CD14-positive monocyte (primary cell): ENCODE measurements around the gene CNTN4. TPM values are rescaled to one million over a fixed set of nuclear protein-coding genes. Genes with fewer than 3 reads are reported as not detected.

Experiments used
- DNase-seq, 3 donors: peaks; one replicate each; pipeline ENCODE4 v3.0.0-alpha.2; 2011 to 2022
- H2AFZ ChIP-seq: 2 replicates; pipeline ENCODE4 v1.6.0; 2012; ENCODE audit warnings: mild to moderate bottlenecking, low read depth, low read length, inconsistent platforms; ENCODE audit not compliant: insufficient read depth, poor library complexity, severe bottlenecking
- H3K27ac ChIP-seq, 2 donors: 1 replicate in 1 of 2; 2 replicates in 1 of 2; pipeline ENCODE4 v1.5.1; 2012 to 2013; ENCODE audit warnings: low read length in 2 of 2, control low read depth in 1 of 2, inconsistent platforms in 1 of 2, low read depth in 1 of 2, mild to moderate bottlenecking in 1 of 2
- H3K27me3 ChIP-seq, 2 donors: one replicate each; pipeline versions ENCODE4 v1.6.0 to v1.6.1; 2011 to 2013; ENCODE audit warnings: low read length in 2 of 2; ENCODE audit not compliant: control insufficient read depth in 2 of 2, insufficient read depth in 2 of 2
- H3K36me3 ChIP-seq, 2 donors: replicated peaks in 1 of 2; 1 replicate in 1 of 2; 2 replicates in 1 of 2; pipeline versions ENCODE4 v1.5.1 to v1.6.1; 2012 to 2013; ENCODE audit warnings: low read length in 2 of 2, control low read depth in 1 of 2, inconsistent platforms in 1 of 2, mild to moderate bottlenecking in 1 of 2; ENCODE audit not compliant: insufficient read depth in 2 of 2, control insufficient read depth in 1 of 2
- H3K4me1 ChIP-seq, 2 donors: 1 replicate in 1 of 2; 2 replicates in 1 of 2; pipeline versions ENCODE4 v1.5.1 to v1.6.1; 2012 to 2013; ENCODE audit warnings: low read length in 2 of 2, control low read depth in 1 of 2, inconsistent platforms in 1 of 2, mild to moderate bottlenecking in 1 of 2, moderate library complexity in 1 of 2; ENCODE audit not compliant: insufficient read depth in 2 of 2, control insufficient read depth in 1 of 2
- H3K4me2 ChIP-seq: replicated peaks from 2 replicates; pipeline ENCODE3; 2012; ENCODE audit warnings: low read length, moderate library complexity, mild to moderate bottlenecking; ENCODE audit not compliant: poor library complexity, severe bottlenecking; ENCODE audit errors: extremely low read depth
- H3K4me3 ChIP-seq, 3 experiments: fragments of 200-600 bp in 1 of 3; sonication (generic) in 1 of 3; replicated peaks in 1 of 3; 1 replicate in 2 of 3; 2 replicates in 1 of 3; pipeline ENCODE4 v1.5.1; 2011 to 2013; ENCODE audit warnings: low read length in 3 of 3, mild to moderate bottlenecking in 3 of 3, control low read depth in 2 of 3, low read depth in 2 of 3, inconsistent platforms in 1 of 3, moderate library complexity in 1 of 3
- H3K79me2 ChIP-seq: 2 replicates; pipeline ENCODE4 v1.6.0; 2012; ENCODE audit warnings: mild to moderate bottlenecking, control low read depth, inconsistent platforms, low read length, moderate library complexity; ENCODE audit not compliant: insufficient read depth
- H3K9ac ChIP-seq: 2 replicates; pipeline ENCODE4 v1.6.0; 2017; ENCODE audit warnings: low read length, mild to moderate bottlenecking; ENCODE audit not compliant: insufficient read depth, poor library complexity, severe bottlenecking
- H3K9me3 ChIP-seq, 2 donors: replicated peaks in 1 of 2; 1 replicate in 1 of 2; 2 replicates in 1 of 2; pipeline versions ENCODE4 v1.5.1 to v1.6.1; 2012 to 2013; ENCODE audit warnings: low read length in 2 of 2, control low read depth in 1 of 2; ENCODE audit not compliant: control insufficient read depth in 1 of 2, insufficient read depth in 1 of 2
- H4K20me1 ChIP-seq: 2 replicates; pipeline ENCODE4 v1.6.0; 2012; ENCODE audit warnings: mild to moderate bottlenecking, low read length, control low read depth, moderate library complexity; ENCODE audit not compliant: insufficient read depth
- H3K27ac Mint-ChIP-seq, 7 donors: one replicate each; pipeline ENCODE4 v1.8.0; 2020; ENCODE audit warnings: mild to moderate bottlenecking in 7 of 7, mixed read lengths in 7 of 7, moderate library complexity in 6 of 7, inconsistent platforms in 2 of 7
- H3K27me3 Mint-ChIP-seq, 3 donors: one replicate each; pipeline ENCODE4 v1.8.0; 2021 to 2022; ENCODE audit warnings: low read depth in 3 of 3, mild to moderate bottlenecking in 3 of 3, mixed read lengths in 3 of 3, moderate library complexity in 3 of 3, inconsistent platforms in 1 of 3
- H3K36me3 Mint-ChIP-seq, 2 donors: one replicate each; pipeline ENCODE4 v1.8.0; 2020; ENCODE audit warnings: mixed read lengths in 2 of 2, inconsistent platforms in 1 of 2, mild to moderate bottlenecking in 1 of 2
- H3K4me1 Mint-ChIP-seq: one replicate; pipeline ENCODE4 v1.8.0; 2020; ENCODE audit warnings: mild to moderate bottlenecking, mixed read lengths
- H3K4me3 Mint-ChIP-seq, 2 donors: one replicate each; pipeline ENCODE4 v1.8.0; 2020; ENCODE audit warnings: mild to moderate bottlenecking in 2 of 2, mixed read lengths in 2 of 2, moderate library complexity in 1 of 2
- H3K9me3 Mint-ChIP-seq, 7 donors: one replicate each; pipeline ENCODE4 v1.8.0; 2020 to 2022; ENCODE audit warnings: mixed read lengths in 7 of 7, mild to moderate bottlenecking in 6 of 7, moderate library complexity in 6 of 7, inconsistent platforms in 2 of 7
- WGBS: methylation state at CpG from one replicate; pipeline ENCODE4 v1.1.5; 2013; ENCODE audit warnings: missing lambda C conversion rate; ENCODE audit not compliant: insufficient coverage; 5-methylcytosine and 5-hydroxymethylcytosine counted together
- intact Hi-C, 2 donors: fragments of 100-400 bp; cut with micrococcal nuclease; formaldehyde crosslinking; loops; one replicate each; pipeline versions ENCODE4 v1.15.0 to v1.15.1; 2023
- polyA plus RNA-seq, 3 donors: library from polyadenylated mRNA; depleted of rRNA in 1 of 3; unstranded in 2 of 3; stranded (reverse) in 1 of 3; fragments of 300-500 nt in 2 of 3; fragments of >200 nt in 1 of 3; fragmentation: Illumina TruSeq in 2 of 3; gene quantifications; 1 replicate in 2 of 3; 2 replicates in 1 of 3; pipeline ENCODE4 v1.2.3, GENCODE V29; 2012 to 2021
- TF ChIP-seq, protein P1 (sequence below): fragments of 200-600 bp; IDR thresholded peaks from one replicate; pipeline ENCODE4 v1.8.0; 2022; ENCODE audit warnings: antibody characterized with exemption, mild to moderate bottlenecking

CNTN4 gene
- polyA plus RNA-seq, 3 donors, result not detected

DNA sequence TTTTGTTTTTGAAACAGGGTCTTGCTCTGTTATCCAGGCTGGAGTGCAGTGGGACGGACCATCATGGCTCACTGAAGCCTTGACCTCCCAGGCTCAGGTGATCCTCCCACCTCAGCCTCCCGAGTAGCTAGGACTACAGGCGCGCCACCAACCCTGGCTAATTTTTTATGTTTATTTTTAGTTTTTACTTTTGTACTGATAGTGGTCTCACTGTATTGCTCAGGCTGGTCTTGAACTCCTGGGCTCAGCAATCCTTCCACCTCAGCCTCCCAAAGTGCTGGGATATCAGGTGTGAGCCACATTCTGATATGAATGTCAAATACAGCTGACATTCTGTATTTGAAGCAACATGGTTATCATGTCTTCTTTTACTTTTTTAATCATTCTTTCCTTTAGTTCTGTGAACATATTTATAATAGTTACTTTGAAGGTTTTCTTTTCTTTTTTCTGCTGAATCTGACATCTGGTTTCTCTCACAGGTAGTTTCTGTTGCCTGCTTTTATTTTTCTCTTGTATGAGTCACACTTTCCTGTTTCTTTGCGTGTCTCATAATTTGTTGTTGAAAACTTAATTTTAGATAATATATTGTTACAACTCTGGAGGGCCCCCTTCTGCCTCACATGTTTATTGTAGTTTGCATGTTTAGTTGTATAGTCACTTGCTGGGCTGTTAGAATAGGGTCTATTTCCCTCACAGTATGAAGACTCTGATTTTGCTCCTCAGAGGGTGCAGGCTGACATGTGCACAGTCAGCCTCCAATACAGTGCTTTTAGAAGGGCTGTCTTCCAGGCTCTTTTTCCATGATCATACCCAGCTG is 8.4 kb upstream of the CNTN4 start:
- no peak overlapping the region for H3K27ac Mint-ChIP-seq
- no peaks in the 10 kb centered on the region for H3K79me2 ChIP-seq
- H3K36me3 Mint-ChIP-seq, result no peaks in the 10 kb centered on the region
- no peaks in the 10 kb centered on the region for H3K4me1 ChIP-seq
- no peak overlapping the region for H3K4me3 ChIP-seq
- no peak overlapping the region for H3K9ac ChIP-seq
- TF ChIP-seq, protein P1, sequence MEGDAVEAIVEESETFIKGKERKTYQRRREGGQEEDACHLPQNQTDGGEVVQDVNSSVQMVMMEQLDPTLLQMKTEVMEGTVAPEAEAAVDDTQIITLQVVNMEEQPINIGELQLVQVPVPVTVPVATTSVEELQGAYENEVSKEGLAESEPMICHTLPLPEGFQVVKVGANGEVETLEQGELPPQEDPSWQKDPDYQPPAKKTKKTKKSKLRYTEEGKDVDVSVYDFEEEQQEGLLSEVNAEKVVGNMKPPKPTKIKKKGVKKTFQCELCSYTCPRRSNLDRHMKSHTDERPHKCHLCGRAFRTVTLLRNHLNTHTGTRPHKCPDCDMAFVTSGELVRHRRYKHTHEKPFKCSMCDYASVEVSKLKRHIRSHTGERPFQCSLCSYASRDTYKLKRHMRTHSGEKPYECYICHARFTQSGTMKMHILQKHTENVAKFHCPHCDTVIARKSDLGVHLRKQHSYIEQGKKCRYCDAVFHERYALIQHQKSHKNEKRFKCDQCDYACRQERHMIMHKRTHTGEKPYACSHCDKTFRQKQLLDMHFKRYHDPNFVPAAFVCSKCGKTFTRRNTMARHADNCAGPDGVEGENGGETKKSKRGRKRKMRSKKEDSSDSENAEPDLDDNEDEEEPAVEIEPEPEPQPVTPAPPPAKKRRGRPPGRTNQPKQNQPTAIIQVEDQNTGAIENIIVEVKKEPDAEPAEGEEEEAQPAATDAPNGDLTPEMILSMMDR, result no peak
- no peak for DNase-seq
- no peak overlapping the region for H3K4me3 Mint-ChIP-seq
- no peak overlapping the region for H3K27ac ChIP-seq
- H3K9me3 ChIP-seq, result peaks cover 0 to 4% of the 10 kb centered on the region in 2 donors
- no peak overlapping the region for H2AFZ ChIP-seq
- H3K9me3 Mint-ChIP-seq, result peaks cover 0 to 7% (median 3%) of the 10 kb centered on the region in 7 donors
- intact Hi-C loops, result no loop called here
- no peak overlapping the region for H3K4me2 ChIP-seq
- H3K4me1 Mint-ChIP-seq, result no peaks in the 10 kb centered on the region
- H3K36me3 ChIP-seq, result no peaks in the 10 kb centered on the region
- no peaks in the 10 kb centered on the region for H3K27me3 ChIP-seq
- H3K27me3 Mint-ChIP-seq, result peaks cover 0 to 2% (median 0%) of the 10 kb centered on the region in 3 donors
- no peaks in the 10 kb centered on the region for H4K20me1 ChIP-seq
- no CpG with 5 or more reads among the region's 5 CpGs for WGBS

DNA sequence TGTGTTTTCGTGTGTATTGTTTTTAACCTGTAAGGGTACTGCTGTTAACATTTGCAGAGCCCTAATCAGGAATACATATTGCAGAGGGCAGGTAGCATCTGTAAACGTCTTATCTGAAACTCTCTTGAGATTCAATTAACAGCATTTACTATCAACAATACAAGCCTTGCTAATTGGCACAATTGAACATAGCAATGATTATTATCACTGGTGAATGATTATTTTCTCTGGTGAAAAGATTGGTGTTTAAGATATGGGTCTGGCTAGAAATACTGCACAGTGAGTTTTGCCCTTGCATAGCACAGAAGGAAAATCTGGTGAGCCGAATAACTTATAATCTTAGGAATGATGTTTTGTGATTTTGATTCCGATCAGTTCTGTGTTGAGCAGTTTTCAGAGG is 5.9 kb upstream of the CNTN4 start:
- Histone ChIP-seq H3K4me3 (no peak overlapping the region), H3K9me3 (no peaks in the 10 kb centered on the region), H4K20me1 (no peaks in the 10 kb centered on the region), H3K27ac (no peak overlapping the region), H3K4me2 (no peak overlapping the region), H3K4me1 (no peaks in the 10 kb centered on the region), H3K9ac (no peak overlapping the region), H3K79me2 (no peaks in the 10 kb centered on the region), H3K27me3 (peaks cover 4 to 6% of the 10 kb centered on the region in 2 donors), H3K36me3 (no peaks in the 10 kb centered on the region), H2AFZ (no peak overlapping the region)
- Mint-ChIP-seq H3K4me1 (no peaks in the 10 kb centered on the region), H3K36me3 (no peaks in the 10 kb centered on the region), H3K9me3 (peaks cover 0 to 5% (median 1%) of the 10 kb centered on the region in 7 donors), H3K27ac (no peak overlapping the region), H3K27me3 (peaks cover 9 to 17% (median 12%) of the 10 kb centered on the region in 3 donors), H3K4me3 (no peak overlapping the region)
- TF ChIP-seq, protein P1, result no peak
- 56% methylated on average over 3 of the region's 4 CpGs for WGBS
- intact Hi-C loops, result no loop called here
- DNase-seq, result no peak
